ENCODE results near the gene DENND1A.

Gene DENND1A

GRCh38 chr9:123552530-123552929 lies 377.4 kb downstream of the DENND1A start:
- DNase-seq = no peak

- no peak for DNase-seq
Measured at GRCh38 chr9:123551734-123552133, 378.2 kb downstream of the DENND1A start.

DNA sequence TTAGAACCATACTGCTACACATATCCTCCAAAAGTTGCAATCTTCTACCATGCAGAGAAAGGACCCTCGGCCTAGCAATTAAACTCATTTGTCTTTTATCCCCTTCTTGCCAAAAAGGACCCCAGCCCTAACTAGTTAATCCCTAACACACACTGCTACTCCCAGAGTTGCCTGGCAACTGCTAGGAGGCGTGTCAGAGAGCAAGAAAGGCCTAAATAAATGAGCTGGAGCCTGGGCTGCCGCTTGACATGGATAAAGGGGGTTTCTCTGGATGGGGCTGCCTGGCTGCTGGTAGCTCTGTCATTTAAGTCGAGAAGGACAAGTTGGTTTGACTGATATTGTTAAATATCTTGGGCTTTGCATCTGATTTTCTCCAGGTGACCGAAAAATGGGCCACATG lies 379.1 kb downstream of the DENND1A start:
- DNase-seq = peak; percentile 60

- no peak for DNase-seq
Measured at GRCh38 chr9:123550012-123550411, 379.9 kb downstream of the DENND1A start.

DNA sequence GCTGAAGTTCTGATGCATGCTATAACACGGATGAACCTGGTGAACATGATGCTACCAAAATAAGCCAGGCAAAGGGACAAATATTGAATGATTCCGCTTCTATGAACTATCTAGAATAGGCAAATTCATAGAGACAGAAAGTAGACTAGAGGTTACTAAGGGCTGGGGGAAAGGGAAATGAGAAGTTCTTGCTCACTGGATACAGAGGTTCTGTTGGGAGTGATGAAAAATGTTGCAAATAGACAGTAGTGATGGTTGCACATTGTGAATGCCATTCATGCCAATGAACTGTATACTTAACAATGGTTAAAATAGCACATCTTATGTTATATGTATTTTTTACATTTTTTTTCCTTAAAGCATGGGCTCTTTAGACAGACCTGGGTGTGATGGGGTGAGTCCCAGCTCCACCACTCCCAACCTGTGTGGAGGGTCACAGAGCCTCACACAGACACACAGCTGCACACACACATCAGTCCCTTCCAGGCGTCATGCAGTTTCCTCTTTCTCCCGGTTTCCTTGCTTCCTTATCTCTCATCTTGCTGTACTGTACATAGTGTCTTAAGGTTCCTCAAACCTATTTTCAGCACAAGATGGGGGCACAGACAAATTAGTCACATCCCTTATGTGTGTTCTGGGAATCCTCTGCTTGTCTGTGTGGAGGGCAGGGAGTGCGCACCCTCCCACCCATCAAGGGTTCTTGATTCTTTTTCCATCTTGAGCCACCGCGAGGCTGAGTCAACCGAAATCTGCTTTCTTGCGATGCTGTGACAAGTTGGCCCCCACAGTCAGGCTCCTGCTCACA lies 381.0 kb downstream of the DENND1A start:
- no peak for DNase-seq

DNA sequence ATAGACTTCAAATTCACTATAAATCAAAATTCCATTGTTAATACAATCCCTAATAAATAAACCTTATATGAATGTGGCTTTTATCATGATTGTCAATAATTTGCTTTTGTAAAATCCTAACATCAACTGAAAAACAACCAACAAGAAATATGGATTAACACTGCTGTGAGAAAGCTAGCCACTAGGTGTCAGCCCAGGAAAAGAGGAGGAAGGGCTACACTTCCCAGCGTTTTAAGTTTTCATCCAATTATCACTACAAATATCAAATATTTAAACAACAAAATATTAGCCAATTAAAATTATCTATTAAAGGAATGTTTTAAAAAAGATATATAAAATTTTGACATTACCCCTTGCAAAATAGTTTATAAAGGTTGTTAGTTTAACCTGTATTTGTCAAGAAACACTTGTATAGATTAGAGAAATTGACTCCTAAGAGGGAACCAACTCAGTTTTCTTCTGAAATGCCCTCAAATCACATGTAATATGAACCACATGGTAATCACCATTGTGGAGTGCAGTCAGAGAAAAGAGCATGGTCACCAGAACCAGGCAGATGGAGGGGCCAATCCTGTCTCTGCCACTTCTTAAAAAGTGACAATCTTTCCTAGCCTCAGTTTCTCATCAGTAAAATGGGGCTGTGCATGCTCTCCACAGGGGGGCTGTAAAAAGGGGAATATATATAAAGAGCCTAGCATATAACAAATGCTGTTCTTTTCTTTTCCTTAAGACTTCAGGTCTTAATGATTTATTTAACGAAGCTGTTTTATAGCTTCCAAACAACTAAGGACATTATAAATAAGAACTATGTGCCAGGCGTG lies 385.7 kb downstream of the DENND1A start:
- DNase-seq = peak; percentile 20

GRCh38 chr9:123543492-123543891 lies 386.4 kb downstream of the DENND1A start:
- DNase-seq = no peak

DNA sequence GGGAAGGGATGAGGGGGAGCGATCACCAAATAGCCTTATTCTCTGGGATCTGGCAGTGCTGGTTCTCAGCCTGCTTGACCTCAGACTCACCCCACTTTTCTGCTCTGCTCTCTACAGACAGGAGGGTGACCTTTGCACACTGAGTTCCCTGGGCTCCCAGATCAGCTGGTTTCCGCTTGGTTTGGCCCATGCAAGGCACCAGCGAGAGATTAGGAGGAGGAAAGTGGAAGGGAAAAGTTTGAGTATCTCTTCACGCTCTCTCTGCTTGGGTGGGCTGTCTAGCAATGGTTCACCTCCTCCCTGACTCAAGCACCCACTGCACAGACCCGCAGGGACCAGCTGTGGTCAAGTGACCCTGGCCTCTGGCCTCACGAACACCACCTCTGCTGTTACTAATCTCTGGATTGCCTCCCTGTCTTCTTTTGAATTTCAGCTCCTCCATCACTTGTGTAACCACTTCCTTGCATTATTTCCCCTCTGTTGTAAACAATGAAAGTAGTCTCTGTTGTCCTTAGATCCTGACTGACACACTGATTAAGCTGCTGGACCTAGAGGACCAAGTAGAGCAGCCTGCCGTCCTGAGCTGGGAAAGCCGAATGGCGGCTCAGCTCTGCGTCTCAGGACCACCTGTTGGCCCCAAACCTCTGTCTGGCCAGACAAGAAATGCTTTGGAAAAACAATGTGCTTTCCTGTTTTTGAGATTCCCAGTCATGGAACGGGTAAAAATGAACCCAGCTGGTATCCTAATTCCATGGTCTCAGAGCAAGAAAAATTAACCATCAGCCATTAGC lies 387.3 kb downstream of the DENND1A start:
- no peak for DNase-seq

DNA sequence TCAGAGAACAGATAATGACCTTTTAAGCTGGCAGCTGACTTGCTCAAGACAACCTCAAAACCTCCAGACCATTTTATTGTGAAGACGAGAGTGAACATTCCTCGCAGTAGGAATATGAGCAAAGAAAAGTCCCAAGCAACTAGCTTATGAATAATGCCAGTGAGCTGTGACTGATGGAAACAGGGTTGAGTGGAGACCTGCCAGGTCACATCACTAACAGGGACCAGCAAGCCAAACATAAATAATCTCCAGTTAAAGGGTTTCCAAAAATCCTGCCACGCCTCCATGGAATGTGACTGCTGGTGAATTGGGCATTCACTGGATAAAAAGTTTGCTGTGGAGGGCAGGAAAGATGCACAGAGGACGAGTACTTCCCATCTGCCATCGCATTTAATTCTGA lies 388.5 kb downstream of the DENND1A start:
- no peak for DNase-seq

DNA sequence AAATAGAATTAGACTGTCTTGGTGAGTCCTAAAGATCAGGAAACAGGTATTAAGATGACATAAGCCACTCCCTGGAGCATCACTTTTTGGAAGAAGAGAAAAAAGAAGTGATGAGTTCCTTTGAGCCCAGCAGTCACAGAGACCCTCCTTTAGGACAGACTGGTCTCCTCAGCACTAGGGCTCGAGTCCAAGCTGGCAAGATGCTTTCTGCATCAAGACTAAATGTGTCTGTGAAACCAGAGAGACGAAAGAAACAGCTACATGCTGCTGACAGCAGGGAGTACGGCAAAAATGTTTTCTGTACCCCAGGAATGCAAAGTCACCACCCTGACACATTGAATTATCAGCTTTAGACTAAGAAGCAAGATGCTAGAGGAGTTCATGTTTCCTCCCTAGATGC lies 389.5 kb downstream of the DENND1A start:
- no peak for DNase-seq

- no peak for DNase-seq
Measured at GRCh38 chr9:123537809-123538208, 392.1 kb downstream of the DENND1A start.

DNA sequence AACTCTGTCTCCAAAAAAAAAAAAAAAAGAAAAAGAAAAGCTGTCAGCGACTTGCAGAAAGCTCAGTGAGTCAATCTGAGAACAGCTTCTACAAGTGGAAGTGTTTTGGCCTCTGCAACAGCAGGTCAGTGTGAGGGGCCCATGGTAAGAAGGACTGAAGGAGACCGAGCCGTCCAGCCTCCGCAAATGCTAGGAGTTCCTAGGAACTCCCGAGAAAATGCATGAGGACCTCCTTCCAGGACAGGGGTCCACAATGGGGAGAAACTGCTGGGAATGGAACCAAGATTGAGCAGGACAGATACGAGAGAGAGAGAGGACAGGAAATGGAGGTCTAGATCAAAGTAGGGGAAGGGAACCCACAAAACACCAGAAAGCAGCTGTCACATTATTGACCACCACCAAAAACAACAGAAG lies 393.5 kb downstream of the DENND1A start:
- no peak for DNase-seq

DNA sequence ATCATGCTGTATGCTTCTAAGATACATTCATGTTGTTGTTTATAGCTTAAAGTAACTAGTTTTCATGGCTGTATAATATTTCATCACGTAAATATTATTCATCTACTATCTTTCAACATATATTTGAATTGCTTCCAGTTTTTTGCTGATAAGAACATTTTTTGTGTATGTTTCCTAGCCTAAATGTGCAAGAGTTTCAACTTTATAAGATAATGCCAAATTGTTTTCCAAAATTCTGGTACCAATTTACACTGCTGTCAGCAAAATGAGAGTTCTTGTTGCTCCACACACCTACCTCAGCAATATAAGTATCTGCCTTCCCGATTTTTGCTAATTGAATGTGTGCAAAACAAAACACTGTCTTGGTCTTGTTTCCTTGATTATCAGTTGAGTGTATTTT lies 395.6 kb downstream of the DENND1A start:
- DNase-seq = no peak

GRCh38 chr9:123530244-123530643 lies 399.7 kb downstream of the DENND1A start:
- no peak for DNase-seq

GRCh38 chr9:123528501-123528900 lies 401.4 kb downstream of the DENND1A start:
- DNase-seq = peak; percentile 58

GRCh38 chr9:123527981-123528380 lies 401.9 kb downstream of the DENND1A start:
- DNase-seq = no peak

- DNase-seq = no peak
Measured at GRCh38 chr9:123525957-123526356, 404.0 kb downstream of the DENND1A start.

DNA sequence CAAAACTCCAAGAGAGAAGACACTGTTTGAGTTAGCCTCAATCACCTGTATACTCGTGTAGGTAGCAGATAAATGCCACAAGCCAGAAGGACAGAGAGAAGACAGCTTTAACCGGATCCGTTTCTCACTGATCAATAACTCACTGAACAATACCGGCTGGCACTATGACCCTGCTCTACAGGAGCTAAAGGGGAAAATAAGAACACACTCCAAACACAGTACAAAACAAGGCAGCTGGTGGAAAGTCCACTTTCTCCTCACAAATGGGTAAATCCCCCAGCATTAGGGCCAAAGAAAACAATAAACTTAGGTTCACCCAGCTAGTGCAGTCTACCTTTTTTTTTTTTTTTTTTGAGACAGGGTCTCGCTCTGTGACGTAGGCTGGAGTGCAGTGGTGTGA lies 404.5 kb downstream of the DENND1A start:
- DNase-seq = no peak

- DNase-seq = no peak
Measured at GRCh38 chr9:123524866-123525265, 405.1 kb downstream of the DENND1A start.

DNA sequence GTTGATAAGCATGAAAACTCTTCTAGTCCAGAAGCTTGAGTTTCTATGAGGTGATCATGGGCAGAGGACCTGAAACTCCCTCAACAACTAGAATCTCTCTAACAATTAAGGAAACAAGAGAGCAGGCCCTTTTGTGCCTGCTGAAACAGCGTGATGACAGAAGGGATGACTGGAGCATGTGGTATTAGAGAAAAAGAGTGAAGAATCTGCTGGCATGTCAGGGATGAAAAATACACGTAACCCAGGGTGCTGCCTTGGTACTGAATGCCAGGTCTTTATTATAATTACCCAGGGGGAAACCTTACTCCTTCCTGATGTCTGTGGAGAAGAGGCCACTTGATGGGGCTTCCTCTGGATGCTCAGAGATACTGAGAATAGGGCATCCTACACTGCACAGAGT lies 406.1 kb downstream of the DENND1A start:
- no peak for DNase-seq

GRCh38 chr9:123523001-123523400 lies 406.9 kb downstream of the DENND1A start:
- no peak for DNase-seq

GRCh38 chr9:123522251-123522650 lies 407.7 kb downstream of the DENND1A start:
- no peak for DNase-seq

GRCh38 chr9:123518338-123518737 lies 411.6 kb downstream of the DENND1A start:
- DNase-seq = no peak

All from DMS79 (cell line).